ENCODE results near the gene SPATA25.

The SPATA25 gene

DNA sequence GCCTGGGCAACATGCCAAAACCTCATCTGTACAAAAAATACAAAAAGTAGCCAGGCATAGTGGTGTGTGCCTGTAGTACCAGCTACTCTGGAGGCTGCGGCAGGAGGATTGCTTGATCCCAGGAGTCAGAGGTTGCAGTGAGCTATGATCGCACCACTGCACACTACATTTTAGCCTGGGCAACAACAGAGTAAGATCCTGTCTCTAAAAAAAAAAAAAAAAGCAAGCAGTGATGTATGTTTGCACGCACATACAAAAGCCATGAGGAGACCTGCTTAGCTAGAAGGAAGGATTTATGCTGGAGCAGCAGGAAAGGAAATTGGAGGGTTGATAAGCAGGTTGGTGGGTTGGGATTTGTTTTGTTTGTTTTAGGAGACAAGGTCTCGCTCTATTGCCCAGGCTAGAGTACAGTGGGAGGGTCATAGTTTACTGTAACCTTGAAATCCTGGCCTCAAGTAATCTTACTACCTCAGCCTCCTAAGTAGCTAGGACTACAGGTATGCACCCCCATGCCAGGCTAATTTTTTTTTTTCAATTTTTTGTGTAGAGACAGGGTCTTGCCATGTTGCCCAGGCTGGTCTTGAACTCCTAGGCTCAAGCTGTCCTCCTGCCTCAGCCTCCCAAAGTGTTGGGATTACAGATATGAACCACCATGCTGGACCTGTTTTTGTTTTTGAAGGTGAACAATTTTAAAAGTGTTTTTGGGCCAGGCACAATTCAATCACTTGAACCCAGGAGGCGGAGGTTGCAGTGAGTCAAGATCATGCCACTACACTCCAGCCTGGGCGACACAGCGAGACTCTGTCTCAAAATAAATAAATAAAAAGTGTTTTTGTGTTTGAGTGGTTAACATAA, 26.0 kb downstream of the SPATA25 start:
- H3K4me1 Mint-ChIP-seq, result peaks cover 25% of the 10 kb centered on the region
- no peak overlapping the region for H3K27ac Mint-ChIP-seq (ENCODE audit: low read depth)
- ATAC-seq (replicated peaks; ENCODE audit: extremely low read depth, poor library complexity, severe bottlenecking), result no peak
- H3K36me3 Mint-ChIP-seq (ENCODE audit: insufficient read depth), result peaks cover 12% of the 10 kb centered on the region
- DNase-seq (ENCODE audit: low spot score in 2 of 2), result no peak
- H3K9me3 Mint-ChIP-seq, result no peaks in the 10 kb centered on the region
- no peaks in the 10 kb centered on the region for H3K27me3 Mint-ChIP-seq
- H3K4me3 Mint-ChIP-seq, result no peak overlapping the region

DNA sequence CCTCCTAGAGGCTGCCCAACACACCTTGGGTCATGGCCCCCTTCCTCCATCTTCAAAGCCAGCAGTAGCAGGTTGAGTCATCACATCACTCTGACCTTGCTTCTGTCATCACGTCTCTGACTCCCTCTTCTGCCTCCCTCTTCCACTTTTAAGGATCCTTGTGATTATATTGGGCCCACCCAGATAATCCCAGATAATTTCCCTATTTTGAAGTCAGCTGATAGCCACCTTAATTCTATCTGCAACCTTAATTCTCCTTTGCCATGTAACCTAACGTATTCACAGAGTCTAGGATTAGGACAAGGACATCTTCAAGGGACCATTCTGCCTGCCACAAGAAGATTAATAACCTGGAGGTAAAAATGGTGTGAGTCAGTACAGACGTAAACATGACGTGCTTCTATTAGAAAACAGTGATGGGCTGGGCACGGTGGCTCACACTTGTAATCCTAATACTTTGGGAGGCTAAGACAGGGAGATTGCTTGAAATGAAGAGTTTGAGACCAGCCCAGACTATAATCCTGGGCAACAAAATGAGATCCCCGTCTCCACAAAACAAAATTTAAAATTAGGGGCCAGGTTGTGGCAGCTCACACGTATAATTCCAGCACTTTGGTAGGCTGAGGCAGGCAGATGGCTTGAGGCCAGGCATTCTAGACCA, 26.7 kb downstream of the SPATA25 start:
- DNase-seq (ENCODE audit: low spot score in 2 of 2) (no peak), ATAC-seq (replicated peaks; ENCODE audit: extremely low read depth, poor library complexity, severe bottlenecking) (no peak)
- Mint-ChIP-seq H3K36me3 (ENCODE audit: insufficient read depth) (peaks cover 12% of the 10 kb centered on the region), H3K27ac (ENCODE audit: low read depth) (no peak overlapping the region), H3K27me3 (no peaks in the 10 kb centered on the region), H3K4me1 (peaks cover 32% of the 10 kb centered on the region), H3K9me3 (no peaks in the 10 kb centered on the region), H3K4me3 (no peak overlapping the region)

DNA sequence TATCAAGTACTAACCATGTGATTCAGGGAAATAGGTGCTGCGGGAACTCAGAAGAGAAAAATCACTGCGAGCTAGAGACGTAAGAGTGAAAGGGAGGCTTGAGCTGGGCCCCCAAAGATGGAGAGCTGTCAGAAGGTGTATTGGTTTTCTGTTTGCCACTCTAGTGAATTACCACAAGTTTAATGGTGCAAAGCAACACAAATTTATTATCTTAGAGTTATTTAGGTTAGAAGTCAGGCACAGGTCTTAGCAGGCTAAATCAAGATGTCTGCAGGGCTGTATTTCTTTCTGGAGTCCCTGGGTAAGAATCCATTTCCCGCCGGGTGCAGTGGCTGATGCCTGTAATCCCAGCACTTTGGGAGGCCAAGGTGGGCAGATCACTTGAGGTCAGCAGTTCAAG, 27.5 kb downstream of the SPATA25 start:
- ATAC-seq (replicated peaks; ENCODE audit: extremely low read depth, poor library complexity, severe bottlenecking) (no peak), DNase-seq (ENCODE audit: low spot score in 2 of 2) (no peak)
- H3K36me3 Mint-ChIP-seq (ENCODE audit: insufficient read depth), result peaks cover 12% of the 10 kb centered on the region
- peaks cover 32% of the 10 kb centered on the region for H3K4me1 Mint-ChIP-seq
- no peaks in the 10 kb centered on the region for H3K9me3 Mint-ChIP-seq
- no peak overlapping the region for H3K27ac Mint-ChIP-seq (ENCODE audit: low read depth)
- no peak overlapping the region for H3K4me3 Mint-ChIP-seq
- no peaks in the 10 kb centered on the region for H3K27me3 Mint-ChIP-seq

DNA sequence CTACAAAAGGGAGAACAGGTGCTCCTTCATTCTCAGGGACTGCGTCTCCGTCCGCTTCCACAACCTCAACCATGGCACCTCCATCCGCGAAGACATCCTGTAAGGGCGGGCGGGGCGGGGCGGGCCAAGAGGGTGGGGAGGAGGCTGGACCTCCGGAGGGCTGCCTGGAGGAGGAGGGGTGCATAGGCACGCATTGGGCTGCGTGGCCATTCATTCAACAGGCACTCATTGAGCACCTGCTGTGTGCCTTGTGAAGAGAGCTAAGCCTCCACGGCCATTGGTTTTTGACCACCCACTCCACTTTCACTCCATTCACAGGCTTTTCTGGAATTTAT, 29.6 kb downstream of the SPATA25 start:
- peak overlapping the region; percentile 96 for H3K27ac Mint-ChIP-seq (ENCODE audit: low read depth)
- peaks cover 38% of the 10 kb centered on the region for H3K4me1 Mint-ChIP-seq
- peaks cover 14% of the 10 kb centered on the region for H3K36me3 Mint-ChIP-seq (ENCODE audit: insufficient read depth)
- no peak for DNase-seq (ENCODE audit: low spot score in 2 of 2)
- ATAC-seq (replicated peaks; ENCODE audit: extremely low read depth, poor library complexity, severe bottlenecking), result peak; percentile 24
- no peaks in the 10 kb centered on the region for H3K9me3 Mint-ChIP-seq
- peak overlapping the region; percentile 98 for H3K4me3 Mint-ChIP-seq
- no peaks in the 10 kb centered on the region for H3K27me3 Mint-ChIP-seq

DNA sequence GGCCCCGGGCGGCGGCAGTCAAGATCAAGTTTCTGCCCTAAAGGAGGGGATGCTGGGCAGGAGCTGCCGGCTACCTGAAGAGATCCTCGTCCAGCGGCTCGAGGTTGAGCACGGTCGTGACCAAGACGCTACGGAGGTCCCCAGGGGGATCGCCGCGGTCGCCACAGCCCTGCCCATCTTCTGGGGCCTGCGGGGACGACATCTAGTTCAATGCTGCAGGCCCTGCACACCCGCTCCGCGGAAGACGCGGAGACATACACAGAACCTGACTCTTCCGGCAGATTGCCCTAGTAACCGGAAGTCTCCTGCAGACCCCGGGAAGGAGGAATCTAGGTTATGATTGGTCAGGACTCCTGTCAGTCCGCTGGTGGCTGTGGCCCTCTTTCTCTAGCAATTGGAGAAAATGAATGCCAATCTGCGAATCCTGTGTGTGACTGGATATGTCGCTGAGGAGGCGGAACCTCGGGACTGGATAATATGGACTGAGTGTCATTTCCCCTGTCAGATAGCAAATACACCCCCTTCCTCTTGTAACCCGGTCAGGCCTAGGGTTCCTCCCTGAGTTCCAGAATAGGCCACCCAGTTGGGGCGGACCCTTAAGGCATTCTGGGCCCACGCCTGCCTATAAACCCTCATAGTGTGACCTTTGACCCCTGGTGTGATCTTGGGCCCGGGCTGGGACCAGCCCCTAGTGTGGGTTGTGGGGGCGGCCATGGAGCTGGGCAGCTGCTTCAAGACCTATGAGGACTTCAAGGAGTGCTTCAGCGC, 30.1 kb downstream of the SPATA25 start, which contains the start of the genes ACOT8 and ZSWIM3:
Gene ACOT8 (minus strand): TSS at position 279 of the 768 bp plus-strand sequence. CDS start 77 bp downstream, at position 202.
Gene ZSWIM3 (plus strand): TSS at position 501 of the 768 bp plus-strand sequence. CDS start 212 bp downstream, at position 713.
- Mint-ChIP-seq H3K4me1 (peaks cover 38% of the 10 kb centered on the region), H3K36me3 (ENCODE audit: insufficient read depth) (peaks cover 12% of the 10 kb centered on the region), H3K27ac (ENCODE audit: low read depth) (peak within 1 kb of the TSS; percentile 96), H3K4me3 (peak within 1 kb of the TSS; percentile 98), H3K27me3 (no peaks in the 10 kb centered on the region), H3K9me3 (no peaks in the 10 kb centered on the region)
- DNase-seq (ENCODE audit: low spot score in 2 of 2) (peak; percentile 75 to 96), ATAC-seq (replicated peaks; ENCODE audit: extremely low read depth, poor library complexity, severe bottlenecking) (peak; percentile 98)

DNA sequence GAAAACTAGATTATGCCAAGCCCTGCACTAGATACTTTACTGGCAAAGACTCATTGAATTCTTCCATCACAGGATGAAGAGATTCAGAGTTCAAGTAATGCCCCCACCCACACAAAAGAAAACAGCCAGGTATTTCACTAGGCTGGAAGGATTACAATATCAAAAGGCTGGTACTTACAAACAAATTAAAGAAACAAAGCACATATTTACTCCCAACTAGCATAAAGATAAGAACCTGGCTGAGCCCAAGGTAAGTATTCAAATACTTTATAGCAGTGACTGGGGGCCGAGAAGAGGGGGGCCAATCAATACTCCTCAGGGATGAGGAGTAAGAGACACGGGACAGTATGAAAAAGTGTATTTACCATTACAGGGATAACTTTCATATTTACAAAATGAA, 33.9 kb downstream of the SPATA25 start:
- ATAC-seq (replicated peaks; ENCODE audit: extremely low read depth, poor library complexity, severe bottlenecking) (no peak), DNase-seq (ENCODE audit: low spot score in 2 of 2) (no peak)
- no peak overlapping the region for H3K27ac Mint-ChIP-seq (ENCODE audit: low read depth)
- H3K27me3 Mint-ChIP-seq, result no peaks in the 10 kb centered on the region
- peaks cover 34% of the 10 kb centered on the region for H3K4me1 Mint-ChIP-seq
- no peak overlapping the region for H3K4me3 Mint-ChIP-seq
- H3K36me3 Mint-ChIP-seq (ENCODE audit: insufficient read depth), result peaks cover 27% of the 10 kb centered on the region
- H3K9me3 Mint-ChIP-seq, result no peaks in the 10 kb centered on the region

DNA sequence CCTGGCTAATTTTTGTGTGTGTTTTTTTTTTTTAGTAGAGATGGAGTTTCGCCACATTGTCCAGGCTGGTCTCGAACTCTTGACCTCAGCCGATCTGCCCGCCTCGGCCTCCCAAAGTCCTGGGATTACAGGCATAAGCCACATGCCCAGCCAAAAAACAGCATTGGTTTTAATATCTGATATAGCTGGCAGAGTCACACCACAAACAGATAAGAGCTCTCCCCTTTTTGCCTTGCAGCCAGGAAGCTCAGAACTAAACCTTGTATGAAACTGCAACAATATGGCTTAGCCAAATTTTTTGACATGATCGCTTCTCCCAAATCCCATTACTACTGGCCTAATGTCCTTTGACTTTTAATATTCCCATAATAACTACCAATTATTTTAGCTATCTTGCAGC, 35.1 kb downstream of the SPATA25 start:
- DNase-seq (ENCODE audit: low spot score in 2 of 2), result no peak
- Mint-ChIP-seq H3K27me3 (no peaks in the 10 kb centered on the region), H3K4me1 (peaks cover 25% of the 10 kb centered on the region), H3K27ac (ENCODE audit: low read depth) (no peak overlapping the region), H3K36me3 (ENCODE audit: insufficient read depth) (peaks cover 27% of the 10 kb centered on the region), H3K9me3 (no peaks in the 10 kb centered on the region), H3K4me3 (no peak overlapping the region)
- no peak for ATAC-seq (replicated peaks; ENCODE audit: extremely low read depth, poor library complexity, severe bottlenecking)

DNA sequence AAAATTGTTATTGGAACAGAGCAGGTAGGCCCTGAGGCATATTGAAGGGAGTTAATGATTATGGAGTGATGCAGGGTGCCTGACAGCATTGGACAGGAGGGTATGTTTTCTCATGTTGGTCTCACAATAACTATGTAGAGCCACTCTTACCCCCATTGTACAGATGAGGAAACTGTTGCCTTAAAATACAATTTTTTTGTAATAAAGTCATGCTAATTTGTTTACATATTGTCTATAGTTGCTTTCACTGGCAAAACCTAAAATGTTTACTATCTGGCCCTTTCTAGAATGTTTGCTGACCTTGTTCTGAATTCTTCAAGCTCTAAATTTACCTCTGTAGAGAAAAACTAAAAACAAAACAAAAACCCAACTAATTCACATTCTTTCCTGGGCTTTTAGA, 35.9 kb downstream of the SPATA25 start:
- Mint-ChIP-seq H3K4me3 (no peak overlapping the region), H3K27me3 (no peaks in the 10 kb centered on the region), H3K36me3 (ENCODE audit: insufficient read depth) (peaks cover 25% of the 10 kb centered on the region), H3K4me1 (peaks cover 20% of the 10 kb centered on the region), H3K27ac (ENCODE audit: low read depth) (no peak overlapping the region), H3K9me3 (no peaks in the 10 kb centered on the region)
- no peak for DNase-seq (ENCODE audit: low spot score in 2 of 2)
- no peak for ATAC-seq (replicated peaks; ENCODE audit: extremely low read depth, poor library complexity, severe bottlenecking)

DNA sequence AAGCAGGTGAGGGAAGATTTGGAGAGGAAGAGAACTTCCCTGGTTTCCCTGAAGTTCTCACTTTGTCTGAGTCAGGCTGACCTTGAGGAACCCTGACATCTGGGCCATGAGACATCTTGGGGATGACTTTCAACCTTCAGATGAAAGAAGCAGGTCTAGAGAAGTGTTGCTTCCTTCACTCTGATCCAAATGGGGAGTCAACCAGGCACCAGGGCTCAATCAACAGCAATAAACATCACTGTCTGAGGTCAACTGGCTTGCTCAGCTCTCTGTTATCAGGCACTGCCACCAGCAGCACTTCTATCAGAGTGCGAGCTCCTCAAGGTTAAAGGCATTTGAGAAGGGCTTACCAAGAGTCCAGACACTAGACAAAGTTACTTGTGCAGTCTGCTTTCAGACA, 36.5 kb downstream of the SPATA25 start:
- DNase-seq (ENCODE audit: low spot score in 2 of 2), result no peak
- Mint-ChIP-seq H3K27ac (ENCODE audit: low read depth) (no peak overlapping the region), H3K36me3 (ENCODE audit: insufficient read depth) (peaks cover 30% of the 10 kb centered on the region), H3K4me3 (no peak overlapping the region), H3K4me1 (peaks cover 15% of the 10 kb centered on the region), H3K27me3 (no peaks in the 10 kb centered on the region), H3K9me3 (no peaks in the 10 kb centered on the region)
- ATAC-seq (replicated peaks; ENCODE audit: extremely low read depth, poor library complexity, severe bottlenecking), result no peak

DNA sequence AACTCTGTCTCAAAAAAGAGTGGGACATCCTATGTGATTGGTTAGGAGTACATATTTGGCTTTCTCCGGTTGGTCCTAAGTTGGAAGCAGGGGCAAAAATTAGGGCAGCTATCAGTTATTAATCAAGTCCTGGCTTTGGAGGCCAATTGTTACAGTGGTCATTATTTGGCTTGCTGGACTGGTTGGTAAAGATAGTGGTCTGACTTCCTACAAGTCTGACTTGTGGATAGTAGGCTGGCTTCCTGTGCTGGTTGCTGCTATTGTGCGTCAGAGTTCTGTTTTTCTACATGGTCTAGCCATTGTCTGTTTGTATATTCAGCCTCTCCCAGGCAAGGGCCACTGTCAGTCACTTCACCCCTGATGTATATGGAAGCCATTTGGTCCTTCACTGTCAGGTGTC, 37.2 kb downstream of the SPATA25 start:
- Mint-ChIP-seq H3K4me3 (no peak overlapping the region), H3K27me3 (no peaks in the 10 kb centered on the region), H3K9me3 (no peaks in the 10 kb centered on the region), H3K36me3 (ENCODE audit: insufficient read depth) (peaks cover 34% of the 10 kb centered on the region), H3K27ac (ENCODE audit: low read depth) (no peak overlapping the region), H3K4me1 (peaks cover 13% of the 10 kb centered on the region)
- no peak for ATAC-seq (replicated peaks; ENCODE audit: extremely low read depth, poor library complexity, severe bottlenecking)
- DNase-seq (ENCODE audit: low spot score in 2 of 2), result no peak

DNA sequence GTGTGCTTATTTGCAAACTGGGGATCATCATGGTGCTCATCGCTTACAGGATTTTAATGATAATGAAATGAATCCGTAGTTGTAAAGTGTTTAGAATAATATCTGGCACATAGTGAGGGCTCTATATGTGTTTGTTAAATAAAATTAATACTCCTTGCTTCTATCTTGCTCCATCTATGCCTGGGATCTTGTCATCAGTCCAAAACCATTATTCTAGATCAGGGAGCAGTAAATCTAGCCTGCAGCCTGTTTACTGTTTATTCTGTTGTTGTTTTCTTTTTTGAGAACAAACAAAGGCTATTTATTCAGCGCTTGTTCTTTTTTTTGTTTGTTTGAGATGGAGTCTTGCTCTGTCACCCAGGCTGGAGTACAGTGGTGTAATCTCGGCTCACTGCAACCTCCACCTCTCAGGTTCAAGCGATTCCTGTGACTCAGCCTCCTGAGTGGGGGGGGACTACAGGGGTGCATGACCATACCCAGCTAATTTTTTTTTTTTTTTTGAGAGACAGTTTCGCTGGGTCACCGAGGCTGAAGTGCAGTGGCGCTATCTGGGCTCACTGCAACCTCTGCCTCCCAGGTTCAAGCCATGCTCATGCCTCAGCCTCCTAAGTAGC, 38.3 kb downstream of the SPATA25 start:
- no peaks in the 10 kb centered on the region for H3K27me3 Mint-ChIP-seq
- no peak overlapping the region for H3K4me3 Mint-ChIP-seq
- H3K9me3 Mint-ChIP-seq, result no peaks in the 10 kb centered on the region
- DNase-seq (ENCODE audit: low spot score in 2 of 2), result no peak
- H3K27ac Mint-ChIP-seq (ENCODE audit: low read depth), result peak overlapping the region; percentile 29
- no peak for ATAC-seq (replicated peaks; ENCODE audit: extremely low read depth, poor library complexity, severe bottlenecking)
- H3K4me1 Mint-ChIP-seq, result peaks cover 13% of the 10 kb centered on the region
- H3K36me3 Mint-ChIP-seq (ENCODE audit: insufficient read depth), result peaks cover 38% of the 10 kb centered on the region

DNA sequence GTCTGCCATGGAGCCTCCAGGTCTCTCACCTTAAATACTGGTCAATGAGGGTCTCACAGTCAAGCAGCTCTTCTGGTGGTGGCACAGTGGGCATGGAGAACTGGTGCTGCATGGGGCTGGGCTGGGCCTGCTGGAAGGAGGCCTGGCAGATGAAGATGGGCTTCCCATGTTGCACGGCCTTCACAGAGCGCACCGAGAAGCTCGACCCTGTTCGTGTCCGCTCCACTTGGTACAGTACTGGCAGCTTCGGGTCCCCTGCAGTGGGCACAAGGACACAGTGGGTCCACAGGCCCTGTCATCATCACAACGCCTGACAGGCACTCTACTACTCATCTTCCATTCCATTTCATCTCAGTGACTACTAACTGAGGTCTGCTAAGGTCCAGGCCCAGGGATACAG, 39.0 kb downstream of the SPATA25 start:
- Mint-ChIP-seq H3K27me3 (no peaks in the 10 kb centered on the region), H3K36me3 (ENCODE audit: insufficient read depth) (peaks cover 40% of the 10 kb centered on the region), H3K4me1 (peaks cover 11% of the 10 kb centered on the region), H3K4me3 (no peak overlapping the region), H3K9me3 (no peaks in the 10 kb centered on the region), H3K27ac (ENCODE audit: low read depth) (peak overlapping the region; percentile 29)
- DNase-seq (ENCODE audit: low spot score in 2 of 2), result no peak
- ATAC-seq (replicated peaks; ENCODE audit: extremely low read depth, poor library complexity, severe bottlenecking), result no peak

Data from central memory CD8-positive, alpha-beta T cell (primary cell).